HG03025 (cell line): ENCODE results near the gene HDHD5.

ENCODE experiments used
- ATAC-seq: cut with Tn5 transposase; IDR thresholded peaks from one replicate; pipeline ENCODE4 v1.9.1; 2021; ENCODE audit warnings: mild to moderate bottlenecking, moderate library complexity; ENCODE audit not compliant: unreplicated experiment, low FRiP score

Gene HDHD5

DNA sequence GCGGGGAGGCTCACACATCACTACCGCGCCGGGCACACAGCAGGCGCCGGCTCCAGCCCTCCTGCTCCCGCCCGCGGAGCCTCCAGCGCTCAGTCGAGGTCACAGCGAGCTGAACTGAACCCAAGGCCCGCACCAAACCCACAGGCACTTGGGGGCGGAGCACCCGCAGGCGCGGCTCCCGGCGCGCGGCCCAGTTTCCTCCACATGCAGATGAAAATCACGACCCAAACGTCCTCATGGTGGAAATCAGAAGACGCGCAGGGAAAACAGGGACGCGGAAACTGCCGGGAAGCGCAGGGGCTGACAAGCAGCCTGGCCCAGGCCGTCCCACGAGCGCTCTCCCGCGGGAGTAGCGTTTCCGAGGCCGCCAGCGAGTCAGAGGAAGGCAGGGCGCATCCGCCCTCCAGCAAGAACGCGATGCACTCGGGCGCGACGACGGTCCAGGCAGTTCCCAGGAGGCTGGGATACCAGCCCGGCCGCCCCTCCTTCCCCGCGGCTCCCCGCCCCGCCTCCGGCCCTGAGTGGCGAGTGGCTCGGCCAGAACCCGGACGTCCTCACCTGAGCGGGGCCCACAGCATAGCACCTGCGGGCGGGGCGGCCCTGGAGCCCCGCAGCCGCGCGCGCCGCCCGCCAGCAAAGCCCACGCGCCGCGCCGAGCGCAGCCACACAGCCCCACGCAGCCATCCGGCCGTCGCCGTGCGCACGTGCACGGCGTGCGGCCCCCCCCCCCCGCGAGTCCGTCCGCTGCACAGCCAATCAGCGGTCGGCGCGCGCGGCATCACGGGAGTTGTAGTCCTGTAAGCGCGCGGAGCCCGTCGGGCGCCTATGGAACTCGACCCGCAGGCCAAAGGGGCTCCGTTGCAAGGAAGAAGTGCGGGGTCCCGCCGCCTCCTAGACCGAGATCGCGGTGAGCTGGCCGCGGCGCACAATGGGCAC lies at the start of gene HDHD5:
HDHD5 (minus strand) TSS at position 710 of the 936 bp plus-strand sequence; CDS start at position 684, 26 bp downstream.
- peak; percentile 48 for ATAC-seq

DNA sequence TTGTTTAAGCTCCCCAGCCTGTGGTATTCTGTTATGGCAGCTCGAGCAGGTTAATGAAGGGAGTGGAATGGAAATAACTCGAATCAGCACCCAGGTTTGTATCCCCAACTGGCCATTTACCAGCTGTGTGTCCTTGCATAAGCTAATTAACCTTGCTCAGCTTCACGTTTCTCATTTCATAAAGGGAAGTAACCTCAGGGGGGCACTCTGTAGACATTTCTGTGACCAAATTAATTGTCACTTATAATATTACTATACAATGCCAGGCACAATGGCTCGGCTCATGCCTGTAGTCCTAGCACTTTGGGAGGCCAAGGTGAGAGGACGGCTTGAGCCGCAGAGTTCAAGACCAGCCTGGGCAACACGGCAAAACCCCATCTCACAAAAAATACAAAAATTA lies 46.4 kb upstream of the HDHD5 start:
- no peak for ATAC-seq

DNA sequence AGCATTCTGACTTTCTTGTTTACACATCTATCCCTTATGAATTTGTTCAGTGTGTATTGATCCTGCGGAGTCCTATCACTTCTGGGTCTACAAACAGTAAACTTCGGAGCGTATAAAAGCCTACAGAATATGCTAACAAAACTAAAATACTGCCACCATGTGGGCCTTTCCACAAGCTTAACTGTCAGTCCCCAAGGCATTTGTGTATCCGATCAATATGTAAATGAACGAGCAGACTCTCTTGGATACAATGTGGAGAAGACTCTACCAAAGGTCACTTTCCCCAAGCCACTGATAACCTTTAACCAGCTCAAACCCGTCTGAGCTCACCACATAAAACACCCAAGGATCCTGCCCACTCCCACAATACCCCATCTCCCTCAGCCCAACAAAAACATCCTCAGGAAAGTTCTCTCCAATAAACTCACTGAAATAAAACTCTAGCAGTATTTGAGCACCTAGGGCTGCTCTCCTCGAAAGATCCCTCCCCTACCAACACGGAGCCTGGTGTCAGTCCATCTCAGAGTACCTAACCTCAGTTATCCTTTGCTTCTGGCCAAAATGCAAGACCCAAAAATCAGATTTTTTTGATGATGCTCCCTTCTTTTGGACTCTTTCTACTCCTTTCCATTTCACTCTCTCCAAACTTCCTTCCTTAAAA lies 42.3 kb upstream of the HDHD5 start:
- no peak for ATAC-seq

DNA sequence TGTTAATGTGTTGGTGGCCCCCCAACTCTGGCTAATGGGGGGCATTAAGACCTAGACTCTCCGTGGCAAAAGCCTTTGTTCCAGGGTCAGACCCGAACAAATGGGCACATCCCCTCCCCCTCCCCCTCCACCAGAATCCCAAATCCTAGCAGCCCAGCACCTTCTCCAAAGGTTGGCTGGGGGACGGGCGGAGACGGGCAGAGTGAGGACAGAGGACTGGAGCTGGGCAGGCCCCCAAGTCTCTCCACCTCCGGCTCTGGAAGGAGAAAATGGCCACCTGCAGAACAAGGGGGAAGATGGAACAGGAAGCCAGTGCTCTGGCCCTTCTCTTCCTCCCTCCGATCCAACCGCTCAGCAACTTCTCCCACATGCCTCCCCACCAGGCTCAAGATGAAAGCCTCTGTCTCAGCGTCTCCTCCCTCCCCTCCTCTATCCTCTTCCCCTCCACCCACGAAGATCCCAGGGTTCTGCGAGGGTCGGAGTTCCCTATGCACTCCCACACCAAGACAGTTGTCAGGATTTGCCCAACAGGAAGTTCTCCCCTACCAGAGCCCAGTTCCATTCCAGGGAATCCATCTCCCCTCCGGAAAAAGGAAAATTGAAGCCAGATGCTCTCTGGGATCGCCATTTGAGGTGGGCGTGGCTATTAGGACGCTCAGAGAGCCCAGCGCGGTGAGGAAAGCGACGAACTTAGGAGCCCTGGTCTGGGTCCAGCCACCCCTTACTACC lies 40.1 kb upstream of the HDHD5 start:
- ATAC-seq, result no peak

DNA sequence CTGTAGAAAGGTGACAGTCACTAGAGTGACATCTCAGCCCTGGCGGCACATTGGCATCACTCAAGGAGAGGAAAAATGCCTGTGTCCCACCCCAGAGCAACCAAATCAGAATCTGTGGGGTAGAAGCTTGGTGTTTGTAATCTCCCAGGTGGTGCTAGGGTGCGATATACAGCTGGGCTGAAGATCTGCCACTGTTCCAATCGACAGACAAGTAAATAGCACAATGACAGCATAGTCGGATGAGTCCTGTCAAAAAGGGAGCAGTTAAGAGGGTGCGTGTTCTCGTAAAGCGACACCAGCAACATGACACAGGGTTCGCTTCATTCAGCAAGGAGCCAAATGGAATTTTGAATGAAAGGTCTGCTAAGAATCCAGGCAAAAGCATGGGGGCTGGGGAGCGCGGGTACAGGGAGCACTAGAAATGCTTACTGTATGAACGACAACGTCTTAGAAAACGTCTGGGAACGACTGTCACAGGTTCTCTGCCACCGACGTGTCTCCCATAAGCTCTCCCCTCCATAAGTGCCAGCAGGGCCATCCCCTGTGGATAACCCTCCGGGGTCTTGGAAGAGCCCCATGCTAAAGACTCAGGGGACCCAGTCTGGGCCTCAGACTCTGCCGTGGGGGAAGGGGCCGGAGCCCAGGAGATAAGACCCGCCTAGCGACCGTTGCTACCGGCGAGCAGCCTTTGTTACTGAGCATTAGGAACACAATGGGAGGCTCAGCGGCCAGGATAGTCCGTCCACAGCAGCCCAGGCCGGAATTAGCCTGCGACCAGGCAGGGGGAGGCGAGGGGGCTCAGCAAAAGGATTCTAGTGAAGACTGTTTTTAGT lies 39.3 kb upstream of the HDHD5 start:
- no peak for ATAC-seq

DNA sequence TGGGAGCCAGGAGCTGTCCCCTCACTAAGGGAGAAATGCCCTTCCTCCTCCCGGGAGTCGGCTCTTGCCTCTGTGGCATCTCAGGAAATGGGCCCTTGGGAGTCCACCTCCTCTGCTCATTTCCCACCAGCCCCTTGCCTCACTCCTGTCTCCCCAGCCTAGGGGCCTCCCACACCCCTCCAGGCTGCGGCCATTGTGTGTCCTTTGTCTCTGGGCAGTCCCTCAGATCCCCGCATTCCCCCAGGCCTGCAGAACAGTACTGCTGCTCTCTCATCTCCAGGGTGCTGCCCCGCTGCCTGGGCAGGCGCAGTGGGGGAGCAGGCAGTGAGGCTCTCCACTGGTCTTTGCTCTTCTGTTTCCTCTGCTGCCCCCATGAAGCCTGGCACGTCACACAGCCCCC lies 35.1 kb upstream of the HDHD5 start:
- ATAC-seq, result no peak

DNA sequence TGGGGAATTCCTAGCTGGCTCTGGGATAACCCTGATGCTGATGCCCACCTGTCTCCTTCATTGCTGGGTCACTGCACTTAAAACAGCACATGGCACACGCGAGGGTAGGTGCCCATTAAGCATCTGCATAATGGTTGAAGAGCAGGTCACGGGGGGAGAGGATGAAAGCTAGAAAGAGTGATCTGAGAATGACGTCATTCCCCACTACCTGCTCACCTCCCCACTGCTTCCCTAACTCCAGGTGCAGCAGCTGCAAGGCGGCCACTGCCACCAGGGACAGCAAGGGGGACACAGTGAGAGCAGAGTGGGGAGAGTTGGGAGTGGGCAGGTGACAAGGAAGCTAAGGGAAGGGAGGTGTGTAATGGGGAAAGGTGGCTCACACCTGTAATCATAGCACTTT lies 33.1 kb upstream of the HDHD5 start:
- ATAC-seq, result no peak

DNA sequence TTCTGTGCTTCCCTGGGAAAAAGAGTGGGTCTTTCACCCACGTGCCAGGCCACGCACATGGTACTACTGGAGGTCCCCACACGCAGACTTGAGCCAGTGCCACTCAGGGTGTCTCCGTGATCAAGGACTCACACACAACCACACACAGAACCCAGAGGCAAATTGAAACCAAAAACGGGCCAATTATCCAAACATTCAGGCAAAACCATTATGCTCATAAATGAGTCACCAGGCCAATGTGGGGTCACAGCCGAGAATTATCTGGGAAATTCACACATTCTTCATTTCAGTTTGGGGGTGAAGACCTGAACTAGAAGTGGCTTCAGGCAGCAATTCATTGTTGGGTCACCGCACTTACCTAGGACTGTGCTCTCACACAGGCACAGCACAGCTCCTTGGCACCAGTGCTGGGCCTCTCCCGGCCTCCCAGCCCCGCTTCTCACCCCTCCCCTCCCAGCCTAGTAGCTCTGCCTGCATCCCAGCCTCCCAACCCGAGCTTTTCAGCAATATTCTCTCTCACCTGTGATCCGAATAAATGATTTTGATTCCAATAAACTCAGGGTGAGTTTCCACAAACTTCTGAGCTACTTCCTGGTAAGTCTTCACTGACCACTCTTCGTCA lies 32.2 kb upstream of the HDHD5 start:
- ATAC-seq, result no peak

DNA sequence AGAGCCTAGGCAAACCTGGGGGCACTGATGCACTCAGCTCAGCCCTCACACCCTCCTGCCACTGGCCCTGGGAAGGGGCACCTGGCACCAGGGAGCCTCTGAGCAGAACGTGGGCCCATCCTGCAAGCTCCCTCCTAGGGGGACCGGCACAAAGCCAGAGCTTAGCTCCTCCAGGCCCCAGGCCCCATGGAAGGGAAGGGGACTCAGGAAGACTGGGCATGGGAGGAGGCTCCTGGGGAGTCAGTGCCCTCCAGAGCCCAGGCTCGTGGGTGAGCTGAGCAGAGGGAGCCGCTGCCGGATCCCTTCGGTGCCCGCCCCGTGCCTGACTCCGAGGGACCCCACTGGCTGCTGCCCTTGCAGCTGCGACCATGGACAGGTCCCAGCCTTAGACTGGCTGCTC lies 31.6 kb upstream of the HDHD5 start:
- ATAC-seq, result no peak

DNA sequence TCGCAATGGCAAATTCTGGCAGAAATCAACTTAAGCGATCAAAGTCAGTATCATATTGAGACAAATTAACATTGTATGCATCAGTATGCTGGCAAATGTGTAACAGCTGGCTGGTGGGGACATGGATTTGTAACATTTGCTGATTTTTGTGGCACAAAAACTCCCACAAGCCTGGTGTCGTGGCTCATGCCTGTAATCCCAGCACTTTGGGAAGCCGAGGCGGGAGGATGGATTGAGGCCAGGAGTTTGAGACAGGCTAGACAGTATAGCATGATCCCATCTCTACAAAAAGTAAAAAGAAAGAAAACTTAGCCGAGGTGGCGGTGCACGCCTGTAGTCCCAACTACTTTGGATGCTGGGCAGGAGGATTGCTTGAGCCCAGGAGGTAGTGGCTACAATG lies 17.6 kb upstream of the HDHD5 start:
- ATAC-seq, result no peak

DNA sequence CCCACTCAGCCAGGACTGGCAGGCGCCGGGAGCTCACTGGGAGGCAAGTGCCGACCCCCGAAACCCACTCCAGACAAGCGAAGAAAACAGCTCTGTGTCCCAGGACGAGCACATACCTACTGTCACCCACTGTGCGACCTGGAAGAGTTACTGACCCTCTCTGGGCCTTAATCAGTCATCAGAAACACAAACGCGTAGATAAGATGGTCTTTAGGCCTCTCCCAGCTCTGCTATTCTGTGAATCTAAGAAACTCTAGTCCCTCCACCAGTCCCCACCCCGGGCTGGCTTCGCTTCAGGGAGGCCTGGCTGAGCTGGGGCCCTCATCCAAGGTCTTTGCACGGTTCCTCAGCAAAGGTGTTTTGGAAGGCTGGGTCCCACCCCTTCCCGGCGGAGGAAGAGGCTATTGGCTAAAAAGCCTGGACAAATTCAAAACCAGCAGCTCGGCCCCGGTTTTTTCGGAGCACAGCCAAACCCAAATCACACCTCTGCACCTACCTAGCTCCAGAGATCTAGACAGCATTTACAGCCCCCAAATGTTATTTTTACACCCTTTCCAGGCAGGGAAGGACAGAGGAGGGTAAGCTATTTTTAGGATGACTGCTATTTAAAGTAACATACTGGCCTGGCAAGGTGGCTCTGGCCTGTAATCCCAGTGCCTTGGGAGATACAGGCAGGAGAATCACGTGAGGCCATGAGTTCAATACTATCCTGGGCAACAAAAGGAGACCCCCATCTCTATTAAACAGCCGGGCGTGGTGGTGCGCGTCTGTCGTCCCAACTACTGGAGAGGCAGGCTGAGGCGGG lies 13.2 kb upstream of the HDHD5 start:
- ATAC-seq, result no peak

DNA sequence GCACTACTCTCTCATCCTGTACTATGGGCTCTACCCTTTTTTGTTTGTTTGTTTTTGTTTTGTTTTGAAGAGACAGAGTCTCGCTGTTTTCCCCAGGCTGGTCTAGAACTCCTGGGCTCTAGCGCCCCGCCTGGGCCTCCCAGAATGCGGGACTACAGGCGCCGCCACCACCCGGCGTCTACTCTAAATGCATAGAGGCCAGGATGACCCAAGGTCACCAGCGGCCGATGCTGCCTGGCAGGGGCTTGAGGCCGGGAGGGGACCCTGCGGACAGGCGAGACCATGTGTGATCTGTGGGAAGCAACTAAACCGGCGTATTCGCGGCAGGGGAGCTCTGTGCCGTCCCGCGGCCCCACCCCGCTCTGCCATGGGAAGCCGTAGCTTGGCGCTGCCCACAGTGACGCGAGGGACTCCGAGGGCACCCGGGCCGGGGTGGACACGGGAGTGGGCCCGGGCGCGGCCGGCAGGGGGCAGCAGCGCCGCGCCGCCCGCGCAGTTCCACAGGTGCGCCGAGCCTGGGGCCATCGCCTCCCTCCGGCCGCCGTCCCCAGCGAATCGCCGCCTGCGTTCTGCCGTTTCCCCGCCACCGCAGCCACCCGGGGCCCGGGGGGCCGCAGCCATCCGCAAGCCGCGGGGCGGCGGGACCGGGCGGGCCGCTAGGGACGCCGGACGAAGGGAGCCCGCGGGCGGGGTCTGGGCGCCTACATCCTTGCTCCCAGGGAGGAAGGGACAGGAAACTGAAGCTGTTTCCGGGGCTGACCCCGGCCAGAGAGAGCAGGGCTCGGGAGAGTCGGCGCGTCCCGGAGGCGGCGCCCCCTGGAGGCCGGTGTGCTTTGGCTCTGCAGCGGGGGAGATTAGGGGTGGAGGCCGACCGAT lies 12.3 kb upstream of the HDHD5 start:
- peak; percentile 84 for ATAC-seq

DNA sequence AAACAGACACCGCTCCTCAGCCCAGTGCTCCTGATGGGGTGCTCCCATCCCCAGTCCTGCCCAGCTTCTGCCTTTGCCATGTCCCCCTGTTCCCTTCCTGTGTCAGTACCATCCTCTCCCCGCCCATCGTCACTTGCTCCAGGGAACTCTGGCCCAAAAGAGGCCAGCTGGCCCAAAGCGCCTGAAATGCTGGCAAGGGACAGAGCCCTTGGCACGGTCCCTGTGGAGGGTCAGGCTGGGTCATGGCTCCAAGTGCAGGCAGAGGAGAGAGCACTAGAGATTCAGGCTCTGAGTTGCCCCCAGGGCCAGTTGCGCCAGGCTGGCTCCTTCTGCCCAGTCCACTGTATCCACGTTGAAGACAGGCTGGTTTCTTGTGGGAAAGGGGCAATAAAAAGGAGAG lies 8.4 kb upstream of the HDHD5 start:
- no peak for ATAC-seq

DNA sequence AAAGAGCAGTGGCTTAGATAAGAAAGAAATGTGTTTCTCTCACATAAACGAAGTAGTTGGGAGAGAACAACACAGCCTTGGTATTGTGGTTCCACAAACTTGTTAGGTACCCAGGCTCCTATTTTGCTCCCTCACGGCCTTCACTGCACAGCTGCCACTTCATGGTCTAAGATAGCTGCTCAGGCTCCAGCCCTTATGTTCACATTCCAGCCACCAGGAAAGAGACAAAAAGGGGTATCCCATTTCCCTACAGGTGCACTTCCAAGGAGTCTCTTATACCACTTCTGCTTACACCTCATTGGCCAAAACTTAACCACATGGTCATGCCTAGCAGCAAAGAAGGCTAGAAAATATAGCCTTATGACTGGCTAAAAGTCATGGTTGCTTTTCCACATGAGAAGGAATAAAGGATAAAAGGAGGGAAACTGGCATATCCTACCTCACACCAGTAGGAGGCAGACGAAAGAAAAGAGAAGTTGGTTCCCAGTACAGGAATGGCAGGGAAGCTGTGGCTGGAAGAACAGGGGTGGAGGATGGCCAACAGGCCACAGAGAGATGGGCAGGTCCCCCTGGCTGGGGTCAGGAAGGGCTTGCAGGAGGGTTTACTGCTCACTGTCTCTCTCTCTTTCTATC lies 5.4 kb upstream of the HDHD5 start:
- no peak for ATAC-seq

DNA sequence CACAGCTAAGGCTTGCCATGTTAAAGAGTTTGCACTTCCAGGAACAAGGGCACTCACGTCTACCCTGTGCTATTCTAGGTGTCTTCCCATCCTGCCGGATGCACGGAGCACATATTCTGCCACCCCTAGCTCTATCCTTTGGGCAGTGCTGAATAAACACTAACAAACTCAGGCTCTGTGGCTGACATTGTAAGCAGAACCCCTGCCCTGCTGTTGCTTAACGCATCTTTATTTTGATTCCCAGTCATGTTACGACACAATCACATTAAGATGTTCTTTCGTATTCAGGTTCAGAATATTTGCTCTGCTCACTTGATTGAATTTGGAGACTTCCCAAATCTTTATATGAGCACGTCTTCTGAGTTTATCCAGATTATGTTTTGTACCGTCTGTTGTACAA lies 3.7 kb upstream of the HDHD5 start:
- no peak for ATAC-seq

DNA sequence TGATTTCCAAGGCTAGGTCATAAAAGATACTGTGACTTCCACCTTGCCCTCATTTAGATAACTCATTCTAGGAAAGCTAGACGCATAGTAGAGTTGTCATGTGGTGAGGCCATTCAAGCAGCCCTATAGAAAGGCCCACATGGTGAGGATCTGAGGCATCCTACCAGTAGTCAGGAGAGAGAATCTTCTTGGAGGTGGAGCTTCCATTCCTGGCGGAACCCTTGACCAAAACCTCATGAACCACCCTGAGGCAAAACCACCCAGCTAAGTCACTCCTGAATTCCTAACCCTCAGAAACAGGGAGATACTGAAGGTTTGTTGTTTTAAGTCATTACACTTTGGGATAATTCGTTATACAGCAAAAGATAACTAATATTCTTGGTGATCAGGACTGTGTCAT lies 2.9 kb upstream of the HDHD5 start:
- no peak for ATAC-seq

DNA sequence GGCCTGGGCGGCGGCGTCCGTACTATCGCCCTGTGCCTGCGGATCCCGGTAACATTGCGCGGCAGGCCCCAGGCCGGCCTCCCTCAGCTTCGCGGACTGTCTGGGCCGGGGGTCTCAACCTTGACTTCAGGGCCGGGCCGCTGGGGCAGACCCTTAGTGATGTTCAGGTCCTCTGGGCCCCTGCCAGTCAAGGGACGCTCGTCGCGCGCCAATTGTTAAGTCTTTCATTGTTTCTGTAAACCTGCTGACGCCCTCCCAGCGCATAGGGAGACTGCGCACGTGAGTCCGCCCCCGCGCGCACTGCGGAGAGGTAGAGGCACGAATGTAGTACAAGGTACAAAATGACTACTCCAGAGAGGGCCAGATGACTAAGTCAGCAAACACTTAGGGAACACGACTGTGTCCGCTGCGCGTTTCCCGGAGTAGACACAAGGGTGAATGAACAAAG lies 451 bp upstream of the HDHD5 start:
- ATAC-seq, result peak; percentile 18

DNA sequence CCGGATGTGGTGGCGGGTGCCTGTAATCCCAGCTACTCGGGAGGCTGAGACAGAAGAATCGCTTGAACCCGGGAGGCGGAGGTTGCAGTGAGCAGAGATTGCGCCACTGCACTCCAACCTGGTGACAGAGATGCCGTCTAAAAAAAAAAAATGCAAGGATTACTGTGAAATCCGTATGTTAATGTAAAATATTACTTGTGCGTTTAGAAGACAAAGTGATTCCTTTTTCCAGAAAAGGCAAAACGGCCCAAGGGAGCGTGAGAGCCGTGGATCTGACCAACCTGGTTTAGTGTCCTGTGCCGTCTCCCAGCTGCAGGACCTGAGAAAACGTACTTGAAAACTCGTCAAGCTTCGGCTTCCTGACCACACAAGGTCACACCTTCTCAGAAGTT lies 905 bp downstream of the HDHD5 start:
- ATAC-seq, result no peak
